Natural killer cell (primary cell): ENCODE measurements around the gene SMARCA4. TPM values are rescaled to one million over a fixed set of nuclear protein-coding genes. Genes with fewer than 3 reads are reported as not detected.

Experiments used
- ATAC-seq, 3 donors: fragments of 150-1000 bp in 2 of 3; fragments of 200-7000 bp in 1 of 3; cut with Tn5 transposase; 1 replicate in 1 of 3; 2 replicates in 2 of 3; pipeline ENCODE4 v1.10.0; 2021; ENCODE audit warnings: mild to moderate bottlenecking in 2 of 3, moderate library complexity in 2 of 3
- DNase-seq, 2 donors: peaks; one replicate each; pipeline versions ENCODE4 v3.0.0 to v3.0.0-alpha.2; 2013 to 2021; ENCODE audit warnings: mixed read lengths in 1 of 2
- H3K27ac ChIP-seq: one replicate; pipeline ENCODE4 v1.5.1; 2013; ENCODE audit warnings: mild to moderate bottlenecking, low read length
- H3K27me3 ChIP-seq: one replicate; pipeline ENCODE4 v1.6.1; 2013; ENCODE audit warnings: low read length; ENCODE audit not compliant: control insufficient read depth, insufficient read depth
- H3K36me3 ChIP-seq: one replicate; pipeline ENCODE4 v1.6.1; 2013; ENCODE audit warnings: low read length; ENCODE audit not compliant: control insufficient read depth, insufficient read depth
- H3K4me1 ChIP-seq: one replicate; pipeline ENCODE4 v1.6.1; 2013; ENCODE audit warnings: low read length; ENCODE audit not compliant: control insufficient read depth, insufficient read depth
- H3K4me3 ChIP-seq: one replicate; pipeline ENCODE4 v1.5.1; 2013; ENCODE audit warnings: low read length
- H3K9me3 ChIP-seq: one replicate; pipeline ENCODE4 v1.6.1; 2013; ENCODE audit warnings: low read length; ENCODE audit not compliant: control insufficient read depth, insufficient read depth
- H3K27ac Mint-ChIP-seq, 2 donors: one replicate each; pipeline ENCODE4 v1.8.0; 2022; ENCODE audit warnings: mild to moderate bottlenecking in 2 of 2, mixed read lengths in 2 of 2, moderate library complexity in 1 of 2
- H3K27me3 Mint-ChIP-seq, 2 donors: one replicate each; pipeline ENCODE4 v1.8.0; 2022; ENCODE audit warnings: low read depth in 2 of 2, mixed read lengths in 2 of 2
- H3K36me3 Mint-ChIP-seq: one replicate; pipeline ENCODE4 v1.8.0; 2022; ENCODE audit warnings: mixed read lengths
- H3K4me1 Mint-ChIP-seq, 2 donors: one replicate each; pipeline ENCODE4 v1.8.0; 2022; ENCODE audit warnings: mixed read lengths in 2 of 2
- H3K4me3 Mint-ChIP-seq: one replicate; pipeline ENCODE4 v1.8.0; 2022; ENCODE audit warnings: mild to moderate bottlenecking, moderate library complexity, mixed read lengths
- H3K9me3 Mint-ChIP-seq, 2 donors: one replicate each; pipeline ENCODE4 v1.8.0; 2022; ENCODE audit warnings: mixed read lengths in 2 of 2
- CTCF ChIP-seq: fragments of 200-600 bp; IDR thresholded peaks from one replicate; pipeline ENCODE4 v1.8.0; 2022; ENCODE audit warnings: antibody characterized with exemption
- WGBS: methylation state at CpG from one replicate; pipeline ENCODE4 v1.1.7; 2013; ENCODE audit warnings: missing lambda C conversion rate; ENCODE audit not compliant: insufficient coverage; 5-methylcytosine and 5-hydroxymethylcytosine counted together
- intact Hi-C: fragments of 100-400 bp; cut with micrococcal nuclease; formaldehyde crosslinking; loops from one replicate; pipeline ENCODE4 v1.14.2; 2022
- total RNA-seq, 4 donors: library from RNA; stranded (reverse); fragments of 120-200 nt in 1 of 4; gene quantifications; one replicate each; pipeline versions ENCODE4 v1.2.3 to v1.2.4, GENCODE V29; 2013 to 2022

The SMARCA4 gene
- total RNA-seq, 3 donors from 2014 or later (not counting 1 experiment from before 2014, with no cell fraction given), result 85.4 to 96.1 (median 93.6) TPM

GRCh38 chr19:11034449-11035213, 73.8 kb downstream of the SMARCA4 start:
- intact Hi-C loops, result no loop called here
- DNase-seq, result no peak
- Histone ChIP-seq H3K9me3 (no peaks in the 10 kb centered on the region), H3K36me3 (peaks cover 63% of the 10 kb centered on the region), H3K4me3 (no peak overlapping the region), H3K27ac (no peak overlapping the region), H3K4me1 (peaks cover 27% of the 10 kb centered on the region), H3K27me3 (no peaks in the 10 kb centered on the region)
- peaks cover 18 to 20% of the 10 kb centered on the region in 2 donors for H3K4me1 Mint-ChIP-seq
- H3K27ac Mint-ChIP-seq, result peak overlapping the region in 1 of 2 donors; percentile 48
- H3K27me3 Mint-ChIP-seq, result no peaks in the 10 kb centered on the region
- no peak overlapping the region for H3K4me3 Mint-ChIP-seq
- no peaks in the 10 kb centered on the region for H3K9me3 Mint-ChIP-seq
- ATAC-seq, result no peak
- H3K36me3 Mint-ChIP-seq, result peaks cover 9% of the 10 kb centered on the region
- no peak for TF ChIP-seq CTCF
- WGBS, result 96% methylated on average over 38 of the region's 38 CpGs

GRCh38 chr19:11035441-11036377, 74.9 kb downstream of the SMARCA4 start:
- Histone ChIP-seq H3K27me3 (no peaks in the 10 kb centered on the region), H3K4me3 (no peak overlapping the region), H3K36me3 (peaks cover 56% of the 10 kb centered on the region), H3K27ac (no peak overlapping the region), H3K9me3 (no peaks in the 10 kb centered on the region), H3K4me1 (peaks cover 27% of the 10 kb centered on the region)
- peaks cover 9% of the 10 kb centered on the region for H3K36me3 Mint-ChIP-seq
- H3K4me3 Mint-ChIP-seq, result no peak overlapping the region
- DNase-seq (peak; percentile 80 to 92), ATAC-seq (peak; percentile 74 to 88 (median 86))
- 60% methylated on average over 15 of the region's 15 CpGs for WGBS
- no peaks in the 10 kb centered on the region for H3K9me3 Mint-ChIP-seq
- no peaks in the 10 kb centered on the region for H3K27me3 Mint-ChIP-seq
- H3K27ac Mint-ChIP-seq, result peak overlapping the region in 1 of 2 donors; percentile 47
- intact Hi-C loops, result loop anchor here (1.0 to 2.0 kb wide), 3 partner anchors 63 to 167 kb away; no protein-coding TSS in a partner anchor
- H3K4me1 Mint-ChIP-seq, result peaks cover 18 to 20% of the 10 kb centered on the region in 2 donors
- TF ChIP-seq CTCF, result peak; percentile 88

GRCh38 chr19:11038511-11038910, 77.7 kb downstream of the SMARCA4 start:
- intact Hi-C loops, result no loop called here
- peaks cover 61% of the 10 kb centered on the region for H3K36me3 ChIP-seq
- Mint-ChIP-seq H3K27me3 (no peaks in the 10 kb centered on the region), H3K4me1 (peaks cover 8 to 9% of the 10 kb centered on the region in 2 donors), H3K36me3 (peaks cover 9% of the 10 kb centered on the region), H3K4me3 (no peak overlapping the region), H3K27ac (peak overlapping the region in 1 of 2 donors; percentile 36), H3K9me3 (no peaks in the 10 kb centered on the region)
- no peak overlapping the region for H3K4me3 ChIP-seq
- no peaks in the 10 kb centered on the region for H3K27me3 ChIP-seq
- peaks cover 14% of the 10 kb centered on the region for H3K4me1 ChIP-seq
- H3K9me3 ChIP-seq, result no peaks in the 10 kb centered on the region
- DNase-seq (no peak), ATAC-seq (no peak)
- TF ChIP-seq CTCF, result no peak
- H3K27ac ChIP-seq, result no peak overlapping the region
- 94% methylated on average over 4 of the region's 4 CpGs for WGBS
